RWPE1 (cell line): ENCODE measurements around the gene PPP1R3G.
"Not testable (repeated sequence)": the region's sequence is repeated elsewhere in the genome, so short reads cannot be mapped to it uniquely, and the experiment has no call there.

Experiments used
- CTCF ChIA-PET: fragments of 350-600 bp; sonication (Branson Sonifier 250); formaldehyde crosslinking; extraction: SDS; loops from one replicate; lab custom pipeline; 2021; lab: Yijun Ruan, JAX
- POLR2A ChIA-PET: fragments of 400-600 bp; formaldehyde crosslinking; extraction: SDS; loops from one replicate; lab custom pipeline; 2020; ENCODE audit warnings: antibody characterized with exemption; ENCODE audit not compliant: low non-redundant PET; lab: Yijun Ruan, JAX
- DNase-seq: peaks from one replicate; pipeline ENCODE4 v3.0.0; 2012; ENCODE audit warnings: low spot score
- H3K27ac ChIP-seq: fragments of 450-650 bp; 2 replicates; pipeline ENCODE4 v1.5.1; 2017
- CTCF ChIP-seq: fragments of 450-650 bp; conservative IDR thresholded peaks from 2 replicates; pipeline ENCODE4 v1.5.1; 2017; ENCODE audit warnings: low read depth, mild to moderate bottlenecking

Gene PPP1R3G

GRCh38 chr6:5055118-5055517 is 30.0 kb upstream of the PPP1R3G start:
- no peak overlapping the region for H3K27ac ChIP-seq
- DNase-seq, result no peak
- ChIA-PET POLR2A (no interaction called here), CTCF (no interaction called here)
- TF ChIP-seq CTCF, result no peak

- no peak for TF ChIP-seq CTCF
- H3K27ac ChIP-seq, result no peak overlapping the region
- CTCF ChIA-PET, result interaction anchor here (0.6 kb wide), 1 partner anchor 21 kb away, joined by 4 read pairs; no protein-coding TSS in a partner anchor
These were observed 26.9 kb upstream of the PPP1R3G start for GRCh38 chr6:5058254-5058653.

GRCh38 chr6:5059036-5059896 is 25.9 kb upstream of the PPP1R3G start:
- ChIA-PET CTCF (interaction anchor here (0.6 to 0.7 kb wide), 2 partner anchors 19 to 20 kb away, joined by 3 read pairs; no protein-coding TSS in a partner anchor), POLR2A (no interaction called here)
- no peak overlapping the region for H3K27ac ChIP-seq
- no peak for TF ChIP-seq CTCF
- DNase-seq, result no peak

More at GRCh38 chr6:5058254-5058653, 26.9 kb upstream of the PPP1R3G start:
- no peak for DNase-seq
- POLR2A ChIA-PET, result interaction anchor here (0.7 kb wide), 1 partner anchor 34 kb away, joined by 5 read pairs; no protein-coding TSS in a partner anchor

GRCh38 chr6:5060439-5060838 is 24.7 kb upstream of the PPP1R3G start:
- DNase-seq, H3K27ac ChIP-seq, CTCF ChIA-PET, POLR2A ChIA-PET: not testable (repeated sequence)

GRCh38 chr6:5061152-5061551 is 24.0 kb upstream of the PPP1R3G start:
- ChIA-PET CTCF (interaction anchor here (0.6 kb wide), 1 partner anchor 134 kb away, joined by 7 read pairs; no protein-coding TSS in a partner anchor), POLR2A (no interaction called here)
- TF ChIP-seq CTCF, result no peak
- DNase-seq, result no peak
- no peak overlapping the region for H3K27ac ChIP-seq

GRCh38 chr6:5063617-5064016 is 21.5 kb upstream of the PPP1R3G start:
- CTCF ChIA-PET, result no interaction called here
- H3K27ac ChIP-seq, result no peak overlapping the region
- POLR2A ChIA-PET, result no interaction called here
- DNase-seq, result no peak
- TF ChIP-seq CTCF, result no peak
